GM19193 (cell line): ENCODE data around the gene LMTK2.

Source experiments
- POLR2A ChIP-seq: IDR thresholded peaks from 4 replicates; pipeline ENCODE4 v1.6.1; 2011; ENCODE audit not compliant: insufficient read depth, insufficient read length; ENCODE audit errors: extremely low read depth

The LMTK2 gene

DNA sequence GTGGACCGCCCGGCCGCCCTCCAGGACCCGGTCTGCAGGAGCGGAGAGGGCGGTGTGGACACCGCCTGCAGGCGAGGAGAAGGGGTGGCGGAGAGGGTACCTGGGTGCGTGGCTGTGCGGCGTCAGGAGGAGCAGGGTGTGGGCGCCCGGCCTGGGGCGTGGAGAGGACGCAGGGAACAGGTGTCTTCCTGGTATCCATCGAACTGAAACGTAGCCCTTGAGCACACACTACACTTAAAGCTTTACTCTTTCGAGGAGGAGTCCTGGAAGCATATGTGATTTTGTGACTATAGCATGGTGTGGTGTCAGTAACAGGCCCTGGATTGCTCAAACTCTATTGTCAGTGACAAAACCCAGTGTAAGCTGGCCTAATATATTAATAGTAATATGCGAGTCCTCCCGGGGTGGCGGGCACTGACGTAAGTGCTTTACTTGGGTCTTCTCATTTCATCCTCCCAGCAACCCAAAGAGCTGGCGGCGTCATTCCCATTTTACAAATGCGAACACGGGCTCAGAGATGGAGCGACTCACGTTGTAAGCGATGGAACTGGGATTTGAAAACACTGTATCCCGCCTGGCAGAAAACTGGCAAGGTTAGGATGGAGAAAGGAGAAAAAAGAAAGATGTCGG lies 145.9 kb downstream of the LMTK2 start:
- no peak for TF ChIP-seq POLR2A

DNA sequence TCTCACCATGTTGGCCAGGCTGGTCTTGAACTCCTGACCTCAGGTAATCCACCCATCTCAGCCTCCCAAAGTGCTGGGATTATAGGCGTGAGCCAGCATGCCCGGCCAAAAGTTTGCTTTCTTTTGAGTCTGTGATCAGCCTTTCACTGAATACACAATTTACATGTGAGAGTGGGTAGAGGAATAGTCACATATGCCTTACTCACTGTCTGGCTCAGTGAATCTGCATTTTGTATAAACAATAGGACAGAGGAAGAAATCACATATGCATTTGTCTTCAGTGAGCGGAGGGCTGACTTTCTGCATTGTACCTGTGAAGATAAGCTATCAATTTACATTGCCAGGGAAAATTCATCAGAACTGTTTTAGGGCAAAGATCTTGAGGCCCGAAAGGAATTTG lies 147.9 kb downstream of the LMTK2 start:
- TF ChIP-seq POLR2A: no peak

DNA sequence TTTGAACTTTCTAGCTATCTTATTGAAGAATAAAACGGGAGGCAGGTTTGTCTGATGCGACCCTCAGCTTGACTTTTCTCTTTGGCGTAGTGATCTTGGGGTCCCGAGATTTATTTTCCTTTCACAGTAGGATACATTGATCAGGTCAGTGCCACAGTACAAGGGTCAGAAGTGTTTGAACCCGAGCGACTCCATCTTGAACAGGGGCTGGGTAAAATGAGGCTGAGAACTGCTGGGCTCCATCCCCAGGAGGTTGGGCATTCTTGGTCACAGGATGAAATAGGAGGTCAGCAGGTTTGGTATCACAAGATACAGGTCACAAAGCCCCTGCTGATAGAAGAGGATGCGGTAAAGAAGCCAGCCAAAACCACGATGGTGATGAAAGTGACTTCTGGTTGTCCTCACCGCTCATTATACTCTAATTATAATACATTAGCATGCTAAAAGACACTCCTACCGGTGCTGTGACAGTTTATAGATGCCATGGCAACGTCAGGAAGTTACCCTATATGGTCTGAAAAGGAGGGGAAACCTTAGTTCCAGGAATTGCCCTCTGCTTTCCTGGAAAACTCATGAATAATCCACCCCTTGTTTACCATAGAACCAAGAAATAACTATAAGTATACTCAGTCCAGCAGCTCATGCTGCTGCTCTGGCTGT lies 148.4 kb downstream of the LMTK2 start:
- no peak for TF ChIP-seq POLR2A

- no peak for TF ChIP-seq POLR2A
Measured at GRCh38 chr7:98256431-98256830, 149.8 kb downstream of the LMTK2 start.

DNA sequence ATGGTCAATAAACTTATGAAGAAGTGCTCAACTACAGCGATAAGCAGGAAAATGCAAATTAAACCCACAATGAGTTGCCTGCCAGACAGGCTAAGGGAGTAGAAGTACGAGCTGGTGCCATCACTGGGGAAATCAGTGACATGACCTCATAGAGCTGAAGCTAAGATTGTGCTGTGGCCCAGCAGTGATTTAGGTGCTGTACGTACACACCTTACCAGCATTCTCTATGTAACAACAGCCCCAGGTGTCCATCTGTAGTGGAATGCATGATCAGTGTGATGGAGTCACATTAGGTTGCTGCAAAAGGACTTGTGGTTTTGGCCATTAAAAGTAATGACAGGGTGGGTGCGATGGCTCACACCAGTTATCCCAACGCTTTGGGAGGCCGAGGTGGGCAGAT lies 151.0 kb downstream of the LMTK2 start:
- no peak for TF ChIP-seq POLR2A
